GM15510 (cell line): ENCODE measurements around the gene POLN.

Experiments
- POLR2A ChIP-seq: IDR thresholded peaks from 3 replicates; pipeline ENCODE4 v1.6.1; 2011; ENCODE audit warnings: borderline replicate concordance; ENCODE audit not compliant: insufficient read length; ENCODE audit errors: extremely low read depth

The POLN gene

DNA sequence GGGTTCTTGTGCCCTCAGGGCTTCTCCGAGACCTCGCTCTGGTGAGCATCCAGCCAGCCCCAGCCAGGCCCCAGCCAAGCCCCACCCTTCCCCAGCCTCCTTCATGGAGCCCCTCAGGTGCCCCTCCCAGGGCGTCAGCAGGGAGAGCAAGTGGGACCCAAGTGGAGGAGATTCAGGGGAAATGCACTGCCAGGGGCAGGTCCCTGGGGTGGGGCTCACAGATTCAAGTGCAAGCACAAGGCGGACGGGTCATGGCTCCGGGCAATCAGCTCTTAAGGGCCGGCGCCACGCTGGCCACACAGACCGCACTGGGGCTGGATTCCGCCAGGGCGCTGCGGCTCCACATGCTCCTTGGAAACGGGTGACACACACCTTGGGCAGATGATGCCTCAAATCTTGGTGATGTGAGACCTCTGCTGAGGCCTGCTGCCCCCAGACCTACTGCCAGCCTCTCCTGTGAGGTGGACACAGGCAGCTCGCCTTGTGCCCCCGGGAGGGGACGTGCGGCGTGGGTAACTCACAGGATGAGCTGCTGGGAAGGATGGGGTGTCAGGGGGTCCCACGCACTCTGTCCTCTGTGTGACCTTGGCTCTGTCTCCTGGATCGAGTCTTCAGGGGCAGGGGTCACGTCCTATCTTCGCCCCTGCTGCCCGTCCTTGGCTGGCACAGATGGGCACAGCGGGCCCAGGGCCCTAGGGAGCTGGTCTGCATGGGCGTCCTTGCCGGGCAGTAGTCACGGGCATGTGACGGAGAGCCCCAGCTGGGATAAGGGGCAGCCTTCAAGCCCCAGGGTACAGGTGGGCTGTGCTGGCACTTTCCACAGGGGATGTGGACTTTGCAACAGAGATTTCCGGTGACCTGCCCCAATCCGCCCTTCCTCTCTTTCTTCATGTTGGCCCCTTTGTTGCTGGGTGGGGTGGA is 165.7 kb downstream of the POLN start:
- no peak for TF ChIP-seq POLR2A

DNA sequence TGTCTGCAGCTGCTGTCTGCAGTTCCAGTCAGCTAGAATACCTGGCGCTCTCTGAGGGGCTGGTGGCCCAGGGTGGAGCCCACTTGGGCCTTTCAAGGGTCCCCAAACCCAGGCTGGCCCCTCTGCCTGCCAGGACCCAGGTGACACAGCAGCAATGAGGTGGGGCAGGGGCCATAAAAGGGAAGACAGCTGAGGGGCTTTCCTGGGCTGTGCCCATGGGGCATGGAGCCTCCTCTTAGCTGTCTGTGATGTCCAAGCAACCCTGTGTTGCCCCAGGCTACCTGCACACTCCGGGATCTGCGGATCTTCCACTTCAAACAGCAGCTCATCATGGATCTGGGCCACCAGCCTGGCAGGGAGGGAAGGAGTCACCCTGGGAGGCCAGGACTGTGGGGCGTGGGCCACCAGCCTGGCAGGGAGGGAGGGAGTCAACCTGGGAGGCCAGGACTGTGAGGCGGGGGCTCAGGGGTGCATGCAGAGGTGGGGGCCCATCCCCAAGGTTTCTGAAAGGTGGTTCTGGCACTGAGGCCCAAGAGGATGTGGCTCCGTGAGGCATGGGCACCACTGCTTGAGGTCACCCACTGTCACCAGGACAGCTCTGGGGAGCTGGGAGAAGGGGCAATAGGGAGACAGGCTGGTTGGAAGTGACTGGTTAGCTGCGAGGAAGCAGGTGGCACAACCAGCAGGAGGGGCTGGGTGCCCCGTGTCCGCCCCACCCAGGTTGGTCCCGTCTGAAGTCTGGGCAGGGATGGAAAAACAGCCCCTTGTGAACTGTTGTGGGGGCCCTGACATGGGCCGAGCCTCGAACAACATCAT is 166.5 kb downstream of the POLN start:
- TF ChIP-seq POLR2A = no peak

DNA sequence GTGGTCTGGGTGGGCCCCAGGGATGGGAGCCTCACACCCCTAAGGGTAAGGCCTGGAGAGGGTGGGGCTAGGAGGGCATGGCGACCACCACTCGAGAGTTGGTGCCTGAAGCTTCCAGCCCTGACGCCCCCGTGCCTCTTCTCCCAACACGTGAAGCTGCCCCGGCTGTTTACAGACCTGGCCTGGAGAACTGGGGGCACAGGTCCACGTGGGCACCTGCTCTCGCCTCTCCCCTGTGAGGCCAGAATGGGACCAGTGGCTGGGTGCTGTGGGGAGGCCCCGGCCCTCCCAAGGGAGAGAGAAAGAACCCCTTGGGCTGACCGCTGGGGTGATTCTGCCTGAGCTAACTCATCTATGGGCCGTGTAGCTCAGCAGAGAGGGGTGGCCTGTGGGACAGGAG is 167.3 kb downstream of the POLN start:
- no peak for TF ChIP-seq POLR2A

DNA sequence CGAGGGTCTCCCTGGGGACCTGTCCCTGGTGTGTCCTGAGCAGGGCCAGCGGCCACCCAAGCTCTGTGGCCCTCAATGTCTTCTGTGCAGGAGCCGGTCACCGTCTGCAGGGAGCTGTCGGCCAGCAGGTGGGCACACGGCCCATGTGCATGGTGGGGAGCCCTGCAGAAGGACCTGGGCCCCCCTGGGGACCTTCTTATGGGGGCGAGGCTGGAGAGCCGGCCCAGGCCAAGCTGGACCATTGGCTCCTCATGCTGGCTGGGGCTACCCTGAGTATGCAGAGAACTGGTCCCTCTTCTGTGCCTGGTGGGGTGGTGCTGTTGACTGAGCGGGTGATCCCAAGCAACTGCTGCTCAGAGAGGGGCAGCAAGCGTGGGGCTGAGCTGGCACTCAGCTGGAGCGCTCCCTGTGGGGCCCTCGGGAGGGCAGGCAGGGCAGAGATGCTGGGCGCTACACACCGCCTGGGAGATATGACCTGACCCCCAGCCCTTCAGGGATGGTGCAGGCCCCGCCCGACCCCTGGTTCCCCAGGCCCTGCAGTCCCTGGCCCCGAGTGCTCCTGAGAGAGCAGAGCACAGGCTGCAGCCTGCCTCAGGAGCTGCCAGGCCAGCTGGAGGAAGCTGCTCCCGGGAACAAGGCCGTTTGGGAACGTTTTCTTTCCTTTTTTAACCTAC is 168.0 kb downstream of the POLN start:
- no peak for TF ChIP-seq POLR2A

DNA sequence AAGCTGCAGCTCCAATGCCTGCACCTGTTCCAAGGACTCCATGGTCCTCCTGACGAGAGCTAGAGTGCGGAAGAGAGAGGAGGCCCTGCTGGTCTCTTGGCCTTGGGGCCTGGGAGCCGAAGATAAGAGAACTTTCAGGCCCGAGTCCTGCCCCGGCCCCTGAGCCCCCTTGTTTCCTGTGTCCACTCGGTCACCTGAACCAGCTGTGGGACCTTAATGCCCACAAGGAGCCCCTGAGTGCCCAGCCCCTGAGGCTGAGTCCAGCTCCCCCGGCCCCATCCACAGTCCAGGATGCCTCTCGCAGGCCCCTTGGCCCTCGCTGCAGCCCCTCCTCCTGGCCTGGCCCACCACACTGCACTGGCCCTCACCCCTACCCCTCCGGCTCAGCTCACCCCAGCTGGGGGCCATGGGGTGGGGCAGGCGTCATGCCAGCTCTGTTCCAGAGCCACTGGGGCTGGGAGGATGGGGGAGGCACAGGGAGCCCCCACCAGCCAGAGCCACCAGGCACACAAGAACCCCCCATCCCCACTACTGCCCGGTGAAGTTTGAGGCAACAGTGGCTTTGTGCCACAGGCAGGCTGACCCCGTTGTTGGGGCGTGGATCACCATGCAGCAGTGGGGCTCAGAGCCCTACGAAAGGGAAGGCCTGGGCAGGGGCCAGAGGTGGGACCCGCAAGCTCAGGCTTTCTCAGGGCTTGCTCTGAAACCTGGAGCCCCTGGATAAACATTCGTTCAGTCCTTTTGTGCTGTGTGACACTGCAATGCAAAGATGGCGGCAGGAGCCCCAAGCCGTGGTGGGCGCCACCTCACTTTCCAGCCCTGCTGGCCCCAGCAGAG is 168.7 kb downstream of the POLN start:
- no peak for TF ChIP-seq POLR2A

DNA sequence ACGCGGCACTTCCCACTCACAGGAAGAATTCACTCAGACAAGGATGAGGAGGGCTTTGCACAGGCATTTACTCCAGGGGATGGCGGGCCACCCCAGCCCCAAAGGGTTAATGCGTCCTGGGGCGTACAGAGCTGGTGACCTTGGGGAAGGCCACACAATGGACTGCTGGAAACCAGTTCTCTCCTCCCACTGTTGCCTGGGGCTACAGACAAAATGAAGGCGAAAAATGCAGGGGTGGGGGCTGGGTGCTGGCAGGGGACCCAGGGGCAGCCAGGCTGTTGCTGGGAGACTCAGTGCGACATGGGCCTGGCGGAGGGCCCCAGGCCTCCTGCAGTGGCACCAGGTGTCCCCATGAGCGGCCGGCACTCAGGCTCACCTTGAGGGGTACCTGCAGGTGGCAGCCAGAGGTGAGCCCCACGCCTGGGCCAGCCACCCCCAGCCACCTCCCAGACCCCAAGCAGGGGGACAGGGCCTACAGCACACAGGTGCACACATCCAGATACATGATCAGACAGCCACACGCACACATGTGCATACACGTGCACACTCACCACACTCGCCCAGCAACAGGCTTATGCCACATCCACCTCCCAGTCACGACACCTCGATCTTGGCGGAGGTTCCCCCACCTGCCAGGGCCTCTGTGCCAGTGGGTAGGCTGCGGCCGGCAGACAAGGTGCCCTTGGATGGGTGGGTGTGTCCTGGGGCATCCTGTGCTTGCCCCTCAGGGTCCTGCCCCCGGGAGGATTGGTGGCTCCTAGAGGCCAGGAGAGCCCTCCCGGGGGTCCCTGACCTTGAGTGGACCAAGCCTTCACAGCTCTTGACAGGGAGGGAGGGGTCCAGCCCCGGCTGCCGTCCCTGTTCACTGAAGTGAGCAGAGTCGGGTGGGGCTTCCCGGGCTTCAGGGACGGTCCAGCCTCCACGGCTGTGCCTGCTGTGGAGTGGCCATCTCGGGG is 169.7 kb downstream of the POLN start:
- no peak for TF ChIP-seq POLR2A

DNA sequence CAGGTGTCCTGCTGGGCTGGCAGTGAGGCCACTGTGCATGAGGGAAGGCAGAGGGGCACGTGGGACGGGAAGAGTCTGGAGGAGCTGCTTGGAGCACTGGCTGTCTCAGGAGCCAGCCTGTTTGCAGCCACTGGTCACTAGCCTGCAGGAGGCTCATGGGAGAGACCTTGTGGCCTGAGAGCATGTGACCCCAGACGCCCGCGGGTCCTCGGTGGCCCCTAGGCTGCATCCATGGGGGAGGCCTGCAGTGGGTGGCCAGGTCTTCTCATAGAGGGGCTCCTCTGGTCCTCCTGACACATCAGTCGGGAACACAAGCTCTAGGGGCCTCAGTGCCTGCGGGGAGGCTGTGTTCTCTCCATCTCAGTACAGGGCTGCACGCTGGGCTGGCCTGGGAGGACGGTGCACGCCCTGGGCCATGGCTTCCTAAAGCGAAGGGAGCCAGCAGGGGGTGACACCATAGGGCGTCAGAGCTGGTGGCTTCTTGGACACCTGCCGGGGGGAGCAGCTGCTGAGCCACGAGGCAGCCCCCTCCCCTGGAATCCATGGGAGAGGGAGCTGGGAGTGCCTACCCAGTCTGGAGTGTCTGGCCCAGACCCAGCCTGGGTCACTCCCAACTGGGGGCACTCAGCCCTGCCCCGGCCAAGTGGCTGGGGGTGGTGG is 170.5 kb downstream of the POLN start:
- TF ChIP-seq POLR2A = no peak

DNA sequence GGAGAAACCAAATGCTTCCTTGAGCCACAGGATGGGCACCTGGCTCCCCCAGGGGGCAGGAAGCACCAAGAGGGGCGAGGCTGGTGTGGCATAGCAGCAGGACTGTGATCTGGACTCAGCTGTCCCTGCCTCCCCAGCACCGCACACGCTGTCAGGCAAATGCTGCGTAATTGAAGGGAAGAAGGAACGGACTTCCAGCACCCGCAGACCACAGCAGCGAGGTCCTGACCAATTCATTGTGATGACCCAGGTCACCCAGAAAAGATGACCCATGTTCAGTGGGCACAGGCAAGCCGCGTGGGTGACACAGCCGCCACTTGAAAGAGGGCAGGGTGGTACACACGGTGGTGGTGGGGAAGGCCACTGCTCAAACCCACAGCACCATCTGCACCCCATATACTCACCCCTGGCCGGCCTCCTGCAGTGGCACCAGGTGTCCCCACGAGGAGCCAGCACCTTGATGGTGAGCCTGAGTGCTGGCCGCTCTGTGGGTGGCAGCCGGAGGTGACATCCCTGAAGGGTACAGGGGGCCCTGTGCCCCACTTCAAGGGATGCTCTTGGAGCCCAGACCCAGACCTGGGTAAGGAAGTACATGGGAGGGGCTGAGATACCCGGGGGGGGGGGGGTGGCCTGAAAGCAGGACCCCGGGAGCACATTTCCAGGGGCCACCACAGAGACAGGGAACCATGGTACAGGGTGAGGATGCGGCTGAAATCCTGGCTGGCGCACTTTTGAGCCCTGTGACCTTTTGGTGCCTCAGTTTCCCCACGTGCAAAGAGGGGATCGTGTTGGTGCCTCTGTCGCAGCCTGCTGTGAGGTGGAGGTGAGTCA is 171.3 kb downstream of the POLN start:
- no peak for TF ChIP-seq POLR2A

DNA sequence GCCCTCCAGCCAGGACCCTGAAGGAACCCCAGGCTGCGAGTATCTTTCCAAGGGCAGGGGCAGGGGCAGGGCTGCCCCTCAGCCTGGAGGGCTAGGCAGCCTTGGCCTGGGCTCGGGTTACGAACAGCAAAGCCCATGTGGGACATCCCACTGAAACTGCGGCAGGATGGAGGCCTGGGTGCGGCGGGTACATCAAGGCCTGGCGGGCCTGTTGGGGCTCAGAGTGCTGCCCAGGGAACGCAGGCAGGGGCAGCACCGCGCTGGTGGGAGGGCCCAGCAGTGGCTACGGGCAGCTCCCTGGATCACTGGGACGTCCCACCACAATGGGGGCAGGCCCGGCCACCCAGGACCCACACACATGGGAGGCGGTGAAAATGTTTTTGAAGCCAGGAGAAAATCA is 171.9 kb downstream of the POLN start:
- no peak for TF ChIP-seq POLR2A

DNA sequence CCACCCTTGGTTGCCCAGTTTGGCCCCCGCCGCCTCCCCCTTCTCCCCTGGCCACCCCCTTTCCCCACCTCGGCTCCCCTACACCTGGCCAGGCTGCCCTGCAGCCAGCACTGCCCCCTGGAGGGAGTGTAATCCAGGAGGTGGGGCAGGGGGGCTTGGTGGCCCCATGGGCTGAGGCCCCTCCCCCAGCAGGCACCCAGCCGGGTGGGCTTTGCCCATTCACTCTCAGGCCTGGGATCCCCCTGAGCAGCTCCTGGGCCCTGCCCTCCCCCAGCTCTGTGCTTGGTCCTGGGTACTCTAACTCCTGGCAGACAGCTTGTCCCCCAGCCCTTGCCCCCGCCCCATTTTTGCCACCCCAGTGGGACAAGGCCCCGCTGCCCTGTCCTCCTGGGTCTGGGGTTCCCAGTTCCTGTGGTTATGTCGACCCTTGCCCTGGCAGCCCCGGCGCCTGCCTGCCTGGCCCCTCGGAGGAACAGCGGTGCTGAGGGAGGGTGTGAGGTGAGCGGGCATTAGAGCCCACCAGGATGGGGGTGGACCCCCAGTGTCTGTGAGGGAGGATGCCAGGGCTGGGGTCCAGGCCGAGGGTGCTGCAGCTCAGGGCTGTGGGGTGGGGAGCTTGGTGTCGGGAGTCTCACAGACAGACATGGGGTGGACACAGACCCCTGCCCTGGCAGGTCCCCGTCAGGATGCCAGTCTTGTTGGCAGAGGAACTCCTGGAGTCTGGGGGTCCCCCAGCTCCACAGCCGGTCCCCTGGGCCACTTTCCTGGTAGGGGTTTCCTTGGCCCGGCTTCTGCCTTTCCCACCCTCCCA is 172.6 kb downstream of the POLN start:
- TF ChIP-seq POLR2A = no peak

DNA sequence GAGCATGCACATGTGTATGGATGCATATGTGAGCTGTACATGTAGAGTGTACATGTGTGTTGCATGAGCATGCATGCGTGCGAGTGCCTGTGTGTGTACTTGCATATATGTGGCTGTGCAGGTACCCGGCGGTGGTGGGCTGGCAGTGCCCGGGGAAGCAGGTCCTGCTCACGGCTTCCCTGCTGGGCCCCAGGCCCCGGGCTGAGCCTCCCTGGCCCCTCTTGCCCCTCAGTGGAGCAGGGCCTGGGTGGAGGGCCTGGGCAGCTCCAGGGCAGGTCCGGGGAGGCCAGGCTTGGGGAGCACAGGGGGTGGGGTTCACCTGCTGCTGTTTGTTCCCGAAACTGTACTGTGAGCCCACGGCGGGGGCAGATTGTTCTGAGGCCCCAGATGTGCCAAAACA is 173.4 kb downstream of the POLN start:
- TF ChIP-seq POLR2A = no peak

DNA sequence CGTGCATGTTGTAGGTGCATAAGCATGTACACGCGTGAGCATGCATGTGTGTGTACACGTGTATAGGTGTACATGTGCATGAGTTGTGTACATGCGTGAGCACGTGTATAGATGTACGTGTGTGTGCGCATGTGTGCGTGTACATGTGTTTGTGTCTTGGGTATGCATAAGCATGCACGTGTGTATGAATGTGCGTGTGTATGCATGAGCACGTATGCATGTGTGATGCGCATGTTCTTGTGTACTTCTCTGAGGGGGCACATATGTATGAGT is 173.8 kb downstream of the POLN start:
- no peak for TF ChIP-seq POLR2A
